Progenitor cell of endocrine pancreas (in vitro differentiated cells): ENCODE results near the gene DNAJB12. TPM values are rescaled to one million over a fixed set of nuclear protein-coding genes. Genes with fewer than 3 reads are reported as not detected.
"Not testable (repeated sequence)": the region's sequence is repeated elsewhere in the genome, so short reads cannot be mapped to it uniquely, and the experiment has no call there.

ENCODE experiments used
- DNase-seq: peaks from one replicate; pipeline ENCODE4 v3.0.0; 2021; ENCODE audit warnings: low spot score; ENCODE audit not compliant: unreplicated experiment
- H3K27ac Mint-ChIP-seq: 2 replicates; pipeline ENCODE4 v1.8.0; 2021; ENCODE audit warnings: mild to moderate bottlenecking, moderate library complexity, mixed read lengths
- H3K27me3 Mint-ChIP-seq: 2 replicates; pipeline ENCODE4 v1.8.0; 2021; ENCODE audit warnings: mixed read lengths
- H3K36me3 Mint-ChIP-seq: 2 replicates; pipeline ENCODE4 v1.8.0; 2022; ENCODE audit warnings: mixed read lengths; ENCODE audit not compliant: insufficient read depth
- H3K4me1 Mint-ChIP-seq: 2 replicates; pipeline ENCODE4 v1.8.0; 2021; ENCODE audit warnings: low read depth, mixed read lengths
- H3K4me3 Mint-ChIP-seq: 2 replicates; pipeline ENCODE4 v1.8.0; 2021; ENCODE audit warnings: low read depth, mild to moderate bottlenecking, moderate library complexity, mixed read lengths
- H3K9me3 Mint-ChIP-seq: 2 replicates; pipeline ENCODE4 v1.8.0; 2021; ENCODE audit warnings: low read depth, mixed read lengths
- CTCF ChIP-seq: fragments of 200-600 bp; sonication (generic); IDR thresholded peaks from one replicate; pipeline ENCODE4 v1.5.0; 2021; ENCODE audit warnings: antibody characterized with exemption, mild to moderate bottlenecking; ENCODE audit not compliant: unreplicated experiment
- total RNA-seq: library from RNA; stranded (reverse); gene quantifications from 2 replicates; pipeline ENCODE4 v1.2.1, GENCODE V29; 2021

DNAJB12 gene
- total RNA-seq, 1 donor from 2014 or later, result 34.7 TPM

DNA sequence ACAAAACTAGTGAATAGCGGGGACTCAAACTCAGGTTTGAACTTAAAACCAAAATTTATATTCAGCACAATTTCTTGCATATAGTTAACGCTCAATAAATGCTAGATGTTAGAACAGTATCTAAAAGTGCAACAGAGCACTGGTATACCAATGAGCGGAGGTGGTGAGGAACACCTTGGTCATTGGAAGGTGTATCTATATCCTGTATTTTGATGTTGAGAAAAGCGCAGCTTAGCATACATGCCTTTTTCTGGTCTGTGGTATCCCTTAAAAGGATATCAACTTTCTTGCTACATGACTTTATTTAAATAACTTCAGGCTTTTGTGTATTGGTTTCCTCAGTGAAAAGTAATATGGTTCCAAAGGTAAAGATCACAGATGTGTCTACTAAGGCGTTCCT is 33.3 kb upstream of the DNAJB12 start:
- TF ChIP-seq CTCF, result no peak
- Mint-ChIP-seq H3K9me3 (no peaks in the 10 kb centered on the region), H3K27me3 (no peaks in the 10 kb centered on the region), H3K27ac (no peak overlapping the region), H3K36me3 (peaks cover 2% of the 10 kb centered on the region), H3K4me3 (no peak overlapping the region), H3K4me1 (peaks cover 5% of the 10 kb centered on the region)
- DNase-seq, result no peak

DNA sequence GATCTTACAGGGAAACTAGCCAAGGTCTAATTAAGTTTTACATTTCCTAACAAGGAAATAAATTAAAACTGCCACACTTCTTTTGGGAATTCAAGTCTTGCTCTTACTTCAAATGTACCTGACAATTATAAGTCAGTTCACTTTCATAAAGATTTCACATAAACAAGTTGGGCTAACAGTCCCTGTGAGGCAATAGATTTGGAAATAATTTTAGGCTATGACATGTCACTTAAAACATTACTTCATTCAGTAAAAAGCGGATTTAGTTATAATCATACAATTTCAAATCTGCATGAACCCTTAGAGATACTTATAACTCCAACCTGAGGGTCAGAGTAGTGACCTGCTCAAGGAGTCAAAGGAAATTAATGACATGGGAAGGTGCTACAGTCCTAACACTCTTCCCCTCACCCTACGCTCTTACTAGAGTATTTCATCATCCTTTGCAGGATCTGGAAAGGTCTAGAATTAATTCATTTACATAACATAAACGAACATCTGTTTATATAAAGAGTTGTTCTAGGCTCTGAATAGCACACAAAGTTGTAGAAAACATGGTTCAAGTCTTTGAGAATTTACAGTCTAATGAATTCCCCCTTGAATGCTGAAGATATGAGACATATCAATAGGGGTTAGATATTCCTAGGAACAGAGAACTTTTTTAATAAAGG is 32.3 kb upstream of the DNAJB12 start:
- H3K4me3 Mint-ChIP-seq, result no peak overlapping the region

GRCh38 chr10:72385724-72386123 is 31.0 kb upstream of the DNAJB12 start:
- H3K27me3 Mint-ChIP-seq, result no peaks in the 10 kb centered on the region
- no peaks in the 10 kb centered on the region for H3K9me3 Mint-ChIP-seq
- peaks cover 5% of the 10 kb centered on the region for H3K4me1 Mint-ChIP-seq
- no peak for DNase-seq
- no peak for TF ChIP-seq CTCF
- H3K4me3 Mint-ChIP-seq, result no peak overlapping the region
- H3K27ac Mint-ChIP-seq, result no peak overlapping the region
- H3K36me3 Mint-ChIP-seq, result no peaks in the 10 kb centered on the region

More for the DNA sequence above, 32.3 kb upstream of the DNAJB12 start:
- no peaks in the 10 kb centered on the region for H3K9me3 Mint-ChIP-seq
- TF ChIP-seq CTCF, result no peak
- H3K4me1 Mint-ChIP-seq, result peaks cover 5% of the 10 kb centered on the region
- DNase-seq, result no peak
- H3K36me3 Mint-ChIP-seq, result no peaks in the 10 kb centered on the region
- H3K27me3 Mint-ChIP-seq, result no peaks in the 10 kb centered on the region
- no peak overlapping the region for H3K27ac Mint-ChIP-seq

- H3K36me3 Mint-ChIP-seq, H3K4me3 Mint-ChIP-seq, DNase-seq, H3K27me3 Mint-ChIP-seq, H3K4me1 Mint-ChIP-seq, H3K9me3 Mint-ChIP-seq: not testable (repeated sequence)
- peak overlapping the region; percentile 34 for H3K27ac Mint-ChIP-seq
These were observed 30.3 kb upstream of the DNAJB12 start for GRCh38 chr10:72384982-72385381.

- H3K4me3 Mint-ChIP-seq, result no peak overlapping the region
- peaks cover 2% of the 10 kb centered on the region for H3K4me1 Mint-ChIP-seq
- no peaks in the 10 kb centered on the region for H3K9me3 Mint-ChIP-seq
- H3K36me3 Mint-ChIP-seq, result peaks cover 10% of the 10 kb centered on the region
- no peak overlapping the region for H3K27ac Mint-ChIP-seq
- H3K27me3 Mint-ChIP-seq, result no peaks in the 10 kb centered on the region
- TF ChIP-seq CTCF, result no peak
- no peak for DNase-seq
These were observed 25.1 kb upstream of the DNAJB12 start for GRCh38 chr10:72379776-72380175.

GRCh38 chr10:72379062-72379461 is 24.3 kb upstream of the DNAJB12 start:
- peaks cover 10% of the 10 kb centered on the region for H3K36me3 Mint-ChIP-seq
- H3K27ac Mint-ChIP-seq, result no peak overlapping the region
- no peak for TF ChIP-seq CTCF
- no peaks in the 10 kb centered on the region for H3K9me3 Mint-ChIP-seq
- no peak for DNase-seq
- H3K4me1 Mint-ChIP-seq, result peaks cover 2% of the 10 kb centered on the region
- H3K4me3 Mint-ChIP-seq, result no peak overlapping the region
- H3K27me3 Mint-ChIP-seq, result no peaks in the 10 kb centered on the region
